OCI-LY3 (cell line): Measurements from ENCODE around the gene FRMD3.

Experiments used
- H2AFZ ChIP-seq: fragments of 200-600, 300-600 bp; shearing (Covaris generic); 2 replicates; pipeline ENCODE4 v1.6.0; 2014; ENCODE audit warnings: antibody characterized with exemption, low read depth, low read length
- H3K27ac ChIP-seq: fragments of 200-600, 300-600 bp; sonication (generic); 2 replicates; pipeline ENCODE4 v1.5.1; 2014; ENCODE audit warnings: mild to moderate bottlenecking, low read length, moderate library complexity, mixed read lengths
- H3K27me3 ChIP-seq: fragments of 200-600, 300-600 bp; sonication (generic); 2 replicates; pipeline ENCODE4 v1.6.1; 2014; ENCODE audit warnings: low read depth, low read length, mixed read lengths
- H3K36me3 ChIP-seq: fragments of 200-600, 300-600 bp; sonication (generic); replicated peaks from 2 replicates; pipeline ENCODE3; 2014; ENCODE audit warnings: low read depth, low read length, mixed read lengths
- H3K4me1 ChIP-seq: fragments of 300-600, 200-600 bp; sonication (generic); 2 replicates; pipeline ENCODE4 v1.6.1; 2014; ENCODE audit warnings: low read length, mixed read lengths
- H3K4me2 ChIP-seq: fragments of 200-600, 300-600 bp; sonication (generic); 2 replicates; pipeline ENCODE4 v1.6.1; 2014; ENCODE audit warnings: low read length, mixed read lengths
- H3K4me3 ChIP-seq: fragments of 300-600, 200-600 bp; sonication (generic); 2 replicates; pipeline ENCODE4 v1.5.1; 2014; ENCODE audit warnings: antibody characterized with exemption, mild to moderate bottlenecking, low read length, moderate library complexity
- H3K79me2 ChIP-seq: fragments of 300-600, 200-600 bp; shearing (Covaris generic); 2 replicates; pipeline ENCODE4 v1.6.1; 2014; ENCODE audit warnings: mild to moderate bottlenecking, low read length, mixed read lengths
- H3K9ac ChIP-seq: fragments of 300-600, 200-600 bp; shearing (Covaris generic); 2 replicates; pipeline ENCODE4 v1.6.0; 2014; ENCODE audit warnings: mild to moderate bottlenecking, low read length, moderate library complexity
- H3K9me3 ChIP-seq: fragments of 200-600, 300-600 bp; shearing (Covaris generic); 2 replicates; pipeline ENCODE4 v1.6.1; 2014; ENCODE audit warnings: low read length, mixed read lengths; ENCODE audit not compliant: insufficient read depth
- H4K20me1 ChIP-seq: fragments of 200-600, 300-600 bp; sonication (generic); 2 replicates; pipeline ENCODE4 v1.6.1; 2016; ENCODE audit warnings: low read length, mixed read lengths; ENCODE audit not compliant: insufficient read depth
- EZH2phosphoT487 ChIP-seq: fragments of 200-600 bp; shearing (Covaris generic); IDR thresholded peaks from 2 replicates; pipeline ENCODE4 v1.6.1; 2018; ENCODE audit warnings: antibody characterized with exemption, mixed run types, low read depth
- TF ChIP-seq, protein P1 (sequence below): fragments of 200-600, 300-600 bp; sonication (generic); IDR thresholded peaks from 2 replicates; pipeline ENCODE4 v1.5.1; 2014; ENCODE audit warnings: antibody characterized with exemption, low read length, low read depth

Gene FRMD3

DNA sequence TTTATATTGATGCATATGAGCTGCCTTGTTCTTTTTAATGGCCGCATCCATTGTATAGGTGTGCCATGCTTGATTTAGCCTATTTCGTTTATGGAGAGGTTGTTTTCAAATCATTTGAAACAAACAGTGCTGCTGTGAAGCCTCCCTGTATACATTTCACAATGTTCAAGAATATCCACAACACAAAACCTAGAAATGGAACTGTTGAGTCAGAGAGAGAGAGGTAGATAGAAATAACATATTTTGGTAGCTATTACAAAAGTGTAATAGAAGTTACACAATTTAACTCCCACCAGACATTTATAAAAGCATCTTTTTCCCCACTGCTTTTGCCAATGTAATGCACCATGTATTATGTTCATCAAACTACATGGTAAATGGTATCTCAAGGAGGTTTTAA, 82.0 kb downstream of the FRMD3 start:
- Histone ChIP-seq H3K4me1 (no peaks in the 10 kb centered on the region), H3K36me3 (peaks cover 17% of the 10 kb centered on the region), H3K9me3 (0 out of 2 replicates have a peak, but pooled peaks cover 2% of the 10 kb centered on the region), H4K20me1 (no peaks in the 10 kb centered on the region), H3K9ac (no peak overlapping the region), H3K27ac (no peak overlapping the region), H2AFZ (no peak overlapping the region), H3K27me3 (no peaks in the 10 kb centered on the region), H3K79me2 (peaks cover 33% of the 10 kb centered on the region; the same call in 1 of the 2 replicates), H3K4me2 (no peak overlapping the region), H3K4me3 (no peak overlapping the region)
- TF ChIP-seq, protein P1, sequence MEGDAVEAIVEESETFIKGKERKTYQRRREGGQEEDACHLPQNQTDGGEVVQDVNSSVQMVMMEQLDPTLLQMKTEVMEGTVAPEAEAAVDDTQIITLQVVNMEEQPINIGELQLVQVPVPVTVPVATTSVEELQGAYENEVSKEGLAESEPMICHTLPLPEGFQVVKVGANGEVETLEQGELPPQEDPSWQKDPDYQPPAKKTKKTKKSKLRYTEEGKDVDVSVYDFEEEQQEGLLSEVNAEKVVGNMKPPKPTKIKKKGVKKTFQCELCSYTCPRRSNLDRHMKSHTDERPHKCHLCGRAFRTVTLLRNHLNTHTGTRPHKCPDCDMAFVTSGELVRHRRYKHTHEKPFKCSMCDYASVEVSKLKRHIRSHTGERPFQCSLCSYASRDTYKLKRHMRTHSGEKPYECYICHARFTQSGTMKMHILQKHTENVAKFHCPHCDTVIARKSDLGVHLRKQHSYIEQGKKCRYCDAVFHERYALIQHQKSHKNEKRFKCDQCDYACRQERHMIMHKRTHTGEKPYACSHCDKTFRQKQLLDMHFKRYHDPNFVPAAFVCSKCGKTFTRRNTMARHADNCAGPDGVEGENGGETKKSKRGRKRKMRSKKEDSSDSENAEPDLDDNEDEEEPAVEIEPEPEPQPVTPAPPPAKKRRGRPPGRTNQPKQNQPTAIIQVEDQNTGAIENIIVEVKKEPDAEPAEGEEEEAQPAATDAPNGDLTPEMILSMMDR = no peak
- TF ChIP-seq EZH2phosphoT487 = no peak

DNA sequence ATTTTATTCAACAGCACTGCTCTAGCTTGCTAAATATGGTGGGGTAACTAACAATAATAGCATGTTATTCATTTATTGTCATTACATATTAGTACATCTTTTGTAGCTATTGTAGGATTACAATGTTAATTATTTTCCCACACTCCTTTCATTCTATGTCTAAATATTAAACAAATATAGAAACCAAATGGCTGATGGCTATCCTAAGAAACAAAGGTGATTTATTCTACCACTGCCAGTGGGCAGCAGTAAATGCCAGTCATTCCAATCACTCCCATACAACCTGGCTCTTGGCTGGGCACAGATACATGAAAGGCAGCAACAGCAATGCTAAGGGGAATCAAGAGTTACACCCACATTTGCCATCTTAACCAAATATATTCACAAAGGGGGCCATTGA, 84.1 kb downstream of the FRMD3 start:
- no peaks in the 10 kb centered on the region for H3K27me3 ChIP-seq
- no peak overlapping the region for H3K4me3 ChIP-seq
- no peaks in the 10 kb centered on the region for H3K4me1 ChIP-seq
- no peak overlapping the region for H3K27ac ChIP-seq
- H4K20me1 ChIP-seq = no peaks in the 10 kb centered on the region
- H3K9me3 ChIP-seq = no peaks in the 10 kb centered on the region
- peaks cover 17% of the 10 kb centered on the region; the same call in 1 of the 2 replicates for H3K79me2 ChIP-seq
- no peak overlapping the region for H2AFZ ChIP-seq
- H3K36me3 ChIP-seq = peaks cover 14% of the 10 kb centered on the region
- TF ChIP-seq, protein P1 = no peak
- no peak for TF ChIP-seq EZH2phosphoT487
- H3K4me2 ChIP-seq = no peak overlapping the region
- H3K9ac ChIP-seq = no peak overlapping the region

DNA sequence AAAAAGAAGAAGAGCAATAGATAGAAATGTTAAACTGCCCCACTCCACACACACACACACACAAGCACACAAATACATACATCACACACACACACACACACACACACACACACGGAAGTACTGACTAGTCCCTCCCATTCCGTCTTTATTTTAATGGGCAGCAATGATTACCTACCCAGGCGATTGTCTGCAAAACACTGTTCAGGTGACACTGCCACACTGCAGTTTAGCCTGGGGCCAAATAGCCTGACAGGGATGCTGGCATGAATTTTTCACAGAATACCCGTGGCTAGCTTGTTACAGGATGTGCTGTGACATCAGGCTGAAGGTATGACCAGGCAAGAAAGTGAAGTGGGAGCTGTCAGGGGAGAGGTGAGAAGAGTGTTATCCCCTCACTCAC, 86.9 kb downstream of the FRMD3 start:
- no peak overlapping the region for H3K4me3 ChIP-seq
- no peak for TF ChIP-seq EZH2phosphoT487
- TF ChIP-seq, protein P1 = no peak
- H3K36me3 ChIP-seq = peaks cover 16% of the 10 kb centered on the region
- H2AFZ ChIP-seq = no peak overlapping the region
- H3K4me1 ChIP-seq = no peaks in the 10 kb centered on the region
- no peaks in the 10 kb centered on the region for H4K20me1 ChIP-seq
- no peak overlapping the region for H3K9ac ChIP-seq
- H3K27ac ChIP-seq = no peak overlapping the region
- no peaks in the 10 kb centered on the region for H3K9me3 ChIP-seq
- H3K4me2 ChIP-seq = no peak overlapping the region
- no peaks in the 10 kb centered on the region for H3K27me3 ChIP-seq
- H3K79me2 ChIP-seq = no peaks in the 10 kb centered on the region; the same call in 1 of the 2 replicates

DNA sequence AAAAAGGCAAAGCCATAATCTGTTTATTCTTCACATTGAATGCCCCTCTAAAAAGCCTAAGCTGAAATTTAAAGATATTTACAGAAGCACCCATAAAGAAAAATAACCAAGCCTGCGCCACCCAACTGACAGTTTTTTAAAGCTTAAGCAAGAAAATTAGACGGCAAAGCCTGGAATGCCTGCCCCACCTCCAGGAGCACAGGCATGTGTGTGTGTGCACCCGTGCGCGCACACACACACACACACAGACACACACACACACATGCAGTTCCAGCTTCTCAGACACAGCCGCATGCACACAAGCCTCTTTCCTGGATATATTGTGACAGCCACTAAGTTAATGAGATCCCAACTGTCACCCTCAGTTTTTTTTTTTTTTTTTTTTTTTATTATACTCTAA, 88.2 kb downstream of the FRMD3 start:
- Histone ChIP-seq H4K20me1 (no peaks in the 10 kb centered on the region), H3K79me2 (no peaks in the 10 kb centered on the region; the same call in 1 of the 2 replicates), H3K4me1 (no peaks in the 10 kb centered on the region), H3K36me3 (peaks cover 14% of the 10 kb centered on the region), H3K4me3 (no peak overlapping the region), H3K9ac (no peak overlapping the region), H3K4me2 (no peak overlapping the region), H3K27me3 (no peaks in the 10 kb centered on the region), H3K27ac (no peak overlapping the region), H3K9me3 (no peaks in the 10 kb centered on the region), H2AFZ (no peak overlapping the region)
- no peak for TF ChIP-seq EZH2phosphoT487
- TF ChIP-seq, protein P1 = no peak
